Sigmoid colon (tissue), 3 donors: ENCODE data around the gene TMEM174.

Source experiments
- POLR2A ChIP-seq, 2 donors: fragments of 450-650 bp; IDR thresholded peaks; one replicate each; pipeline ENCODE4 v1.6.1; 2016; ENCODE audit warnings: antibody characterized with exemption in 2 of 2, mild to moderate bottlenecking in 2 of 2, moderate library complexity in 2 of 2
- TF ChIP-seq, protein P1 (sequence below), 4 experiments: fragments of 450-650 bp in 3 of 4; fragments of 200-600 bp in 1 of 4; IDR thresholded peaks; one replicate each; pipeline ENCODE4 v1.5.1; 2016 to 2019; ENCODE audit warnings: antibody characterized with exemption in 4 of 4, mild to moderate bottlenecking in 3 of 4, moderate library complexity in 2 of 4

DNA sequence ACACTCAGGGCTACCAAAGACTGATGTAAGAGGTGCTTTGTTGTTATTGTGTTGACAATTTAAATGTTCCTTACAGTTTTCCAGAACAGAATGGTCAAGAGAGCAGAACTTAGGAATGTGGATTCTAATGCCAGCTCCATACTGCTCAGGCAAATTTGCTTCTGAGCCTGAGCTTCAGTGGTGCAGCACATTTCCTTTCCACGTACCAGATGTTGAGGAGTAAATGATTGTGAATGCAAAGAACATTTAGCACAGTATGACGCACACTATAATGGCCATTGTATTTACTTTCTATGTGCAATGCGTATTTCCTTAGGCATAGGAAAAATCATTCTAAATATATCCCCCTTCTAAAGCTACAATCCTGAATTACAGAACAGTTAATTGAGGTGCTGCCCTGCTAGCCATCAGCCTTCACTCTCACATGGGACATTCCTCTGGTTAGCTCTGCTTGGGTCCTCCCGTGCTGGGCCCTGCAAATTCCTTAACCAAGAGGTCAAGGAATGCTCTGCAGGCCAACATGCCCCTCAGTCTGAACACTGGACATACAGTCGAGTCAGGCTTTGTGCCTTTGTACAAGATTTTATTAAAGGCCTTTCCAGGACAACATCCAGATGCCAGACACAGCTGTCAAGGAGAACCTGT is 21.1 kb upstream of the TMEM174 start:
- TF ChIP-seq, protein P1, sequence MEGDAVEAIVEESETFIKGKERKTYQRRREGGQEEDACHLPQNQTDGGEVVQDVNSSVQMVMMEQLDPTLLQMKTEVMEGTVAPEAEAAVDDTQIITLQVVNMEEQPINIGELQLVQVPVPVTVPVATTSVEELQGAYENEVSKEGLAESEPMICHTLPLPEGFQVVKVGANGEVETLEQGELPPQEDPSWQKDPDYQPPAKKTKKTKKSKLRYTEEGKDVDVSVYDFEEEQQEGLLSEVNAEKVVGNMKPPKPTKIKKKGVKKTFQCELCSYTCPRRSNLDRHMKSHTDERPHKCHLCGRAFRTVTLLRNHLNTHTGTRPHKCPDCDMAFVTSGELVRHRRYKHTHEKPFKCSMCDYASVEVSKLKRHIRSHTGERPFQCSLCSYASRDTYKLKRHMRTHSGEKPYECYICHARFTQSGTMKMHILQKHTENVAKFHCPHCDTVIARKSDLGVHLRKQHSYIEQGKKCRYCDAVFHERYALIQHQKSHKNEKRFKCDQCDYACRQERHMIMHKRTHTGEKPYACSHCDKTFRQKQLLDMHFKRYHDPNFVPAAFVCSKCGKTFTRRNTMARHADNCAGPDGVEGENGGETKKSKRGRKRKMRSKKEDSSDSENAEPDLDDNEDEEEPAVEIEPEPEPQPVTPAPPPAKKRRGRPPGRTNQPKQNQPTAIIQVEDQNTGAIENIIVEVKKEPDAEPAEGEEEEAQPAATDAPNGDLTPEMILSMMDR (IDR thresholded peaks at IDR 0.05), result no peak
- TF ChIP-seq POLR2A (IDR thresholded peaks at IDR 0.05), result no peak
